Stimulated activated naive CD4-positive, alpha-beta T cell (primary cell): ENCODE measurements around the gene NFATC2.
"Not testable (repeated sequence)": the region's sequence is repeated elsewhere in the genome, so short reads cannot be mapped to it uniquely, and the experiment has no call there.

Experiments used
- DNase-seq, 6 experiments: peaks; one replicate each; lab custom pipeline; 2025; lab: John Stamatoyannopoulos, UW

Gene NFATC2

GRCh38 chr20:51567622-51568021 lies 25.1 kb upstream of the NFATC2 start:
- DNase-seq = no peak

GRCh38 chr20:51566594-51566993 lies 24.1 kb upstream of the NFATC2 start:
- DNase-seq = no peak

- no peak for DNase-seq
Measured at GRCh38 chr20:51565298-51566144, 23.0 kb upstream of the NFATC2 start.

- no peak for DNase-seq
Measured at GRCh38 chr20:51563486-51564332, 21.2 kb upstream of the NFATC2 start.

- no peak for DNase-seq
Measured at GRCh38 chr20:51563174-51563485, 20.6 kb upstream of the NFATC2 start.

GRCh38 chr20:51562332-51563173 lies 20.0 kb upstream of the NFATC2 start:
- peak in 2 of 6 experiments; percentile 14 to 15 for DNase-seq

- DNase-seq = peak in 1 of 6 experiments; percentile 9
Measured at GRCh38 chr20:51562027-51562331, 19.5 kb upstream of the NFATC2 start.

GRCh38 chr20:51560550-51561307 lies 18.2 kb upstream of the NFATC2 start:
- no peak for DNase-seq

GRCh38 chr20:51560042-51560441 lies 17.5 kb upstream of the NFATC2 start:
- DNase-seq = no peak

- no peak for DNase-seq
Measured at GRCh38 chr20:51554538-51555165, 12.1 kb upstream of the NFATC2 start.

- no peak for DNase-seq
Measured at GRCh38 chr20:51553897-51554486, 11.5 kb upstream of the NFATC2 start.

- DNase-seq = no peak
Measured at GRCh38 chr20:51551186-51551585, 8.7 kb upstream of the NFATC2 start.

GRCh38 chr20:51549474-51549873 lies 7.0 kb upstream of the NFATC2 start:
- DNase-seq = no peak

GRCh38 chr20:51547951-51548350 lies 5.4 kb upstream of the NFATC2 start:
- no peak for DNase-seq

- DNase-seq = no peak
Measured at GRCh38 chr20:51545515-51545914, 3.0 kb upstream of the NFATC2 start.

- no peak for DNase-seq
Measured at GRCh38 chr20:51543422-51543788, 886 bp upstream of the NFATC2 start.

- peak; percentile 24 to 58 (median 40) for DNase-seq
Measured at GRCh38 chr20:51542033-51542570, 417 bp downstream of the NFATC2 start.

- DNase-seq = peak; percentile 65 to 81 (median 78)
Measured at GRCh38 chr20:51541189-51542032, 1.1 kb downstream of the NFATC2 start.

- DNase-seq = no peak
Measured at GRCh38 chr20:51540580-51540979, 1.9 kb downstream of the NFATC2 start.

GRCh38 chr20:51540074-51540473 lies 2.4 kb downstream of the NFATC2 start:
- not testable (repeated sequence) for DNase-seq
